ENCODE data around the gene ESYT1.
A peak's percentile ranks its signal among the peaks of the same experiment; 100 is the strongest.

The ESYT1 gene

DNA sequence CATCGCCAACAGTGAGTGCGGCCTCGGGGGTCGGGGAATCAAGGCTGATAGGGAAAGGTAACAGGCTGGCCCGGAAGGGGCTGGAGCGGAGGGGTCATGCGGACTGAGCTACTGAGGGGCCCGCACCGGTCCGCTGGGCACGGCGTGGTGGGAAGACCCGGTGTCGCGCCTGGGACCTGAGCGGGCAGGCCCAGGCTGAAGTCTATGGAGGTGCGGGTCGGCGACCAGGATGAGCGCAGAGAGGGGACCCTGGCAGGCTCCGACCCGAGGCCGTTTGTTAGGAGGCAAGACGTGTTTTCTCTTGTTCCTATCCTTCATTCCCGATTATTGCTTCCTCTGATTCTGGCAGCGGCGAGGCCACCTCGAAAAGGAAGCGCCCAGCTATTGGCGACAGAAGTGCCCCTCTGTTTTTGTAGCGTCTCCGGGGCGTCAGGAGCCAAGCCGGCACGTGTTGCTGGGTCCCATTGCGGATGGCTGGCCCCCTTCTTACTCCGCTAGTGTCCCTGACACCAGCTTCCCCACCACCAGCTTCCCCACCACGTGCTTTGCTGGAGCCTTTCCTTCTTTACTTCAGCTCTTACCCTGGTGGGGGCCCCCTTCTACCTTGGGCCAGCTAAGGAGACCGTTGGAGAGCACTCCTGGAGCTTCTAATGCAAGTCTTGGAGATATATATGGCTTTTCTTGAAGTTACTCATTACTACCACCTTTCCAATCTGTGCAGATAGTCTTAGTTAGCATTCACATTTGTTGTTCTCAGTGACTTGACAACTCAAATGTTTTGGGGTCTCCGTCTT lies 23.1 kb upstream of the ESYT1 start:
- H3K4me3 ChIP-seq (ENCODE audit: low read depth, low read length), result peak overlapping the region; percentile 88
- CTCF ChIA-PET, result interaction anchor here (0.7 to 4.7 kb wide), 13 partner anchors 8 to 365 kb away, joined by 3 to 34 read pairs (median 4); partner anchors contain the start of genes ERBB3 and ZC3H10
- TF ChIP-seq, protein P1, sequence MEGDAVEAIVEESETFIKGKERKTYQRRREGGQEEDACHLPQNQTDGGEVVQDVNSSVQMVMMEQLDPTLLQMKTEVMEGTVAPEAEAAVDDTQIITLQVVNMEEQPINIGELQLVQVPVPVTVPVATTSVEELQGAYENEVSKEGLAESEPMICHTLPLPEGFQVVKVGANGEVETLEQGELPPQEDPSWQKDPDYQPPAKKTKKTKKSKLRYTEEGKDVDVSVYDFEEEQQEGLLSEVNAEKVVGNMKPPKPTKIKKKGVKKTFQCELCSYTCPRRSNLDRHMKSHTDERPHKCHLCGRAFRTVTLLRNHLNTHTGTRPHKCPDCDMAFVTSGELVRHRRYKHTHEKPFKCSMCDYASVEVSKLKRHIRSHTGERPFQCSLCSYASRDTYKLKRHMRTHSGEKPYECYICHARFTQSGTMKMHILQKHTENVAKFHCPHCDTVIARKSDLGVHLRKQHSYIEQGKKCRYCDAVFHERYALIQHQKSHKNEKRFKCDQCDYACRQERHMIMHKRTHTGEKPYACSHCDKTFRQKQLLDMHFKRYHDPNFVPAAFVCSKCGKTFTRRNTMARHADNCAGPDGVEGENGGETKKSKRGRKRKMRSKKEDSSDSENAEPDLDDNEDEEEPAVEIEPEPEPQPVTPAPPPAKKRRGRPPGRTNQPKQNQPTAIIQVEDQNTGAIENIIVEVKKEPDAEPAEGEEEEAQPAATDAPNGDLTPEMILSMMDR (IDR thresholded peaks at IDR 0.05; ENCODE audit: insufficient read depth, low read length, missing control alignments), result no peak
- POLR2A ChIA-PET, result interaction anchor here (0.7 to 3.7 kb wide), 8 partner anchors 11 to 287 kb away, joined by 3 to 49 read pairs (median 8); partner anchors contain the start of genes ERBB3, ESYT1, ORMDL2 and RPL41
- DNase-seq (ENCODE audit: low read depth, low spot score), result no peak

DNA sequence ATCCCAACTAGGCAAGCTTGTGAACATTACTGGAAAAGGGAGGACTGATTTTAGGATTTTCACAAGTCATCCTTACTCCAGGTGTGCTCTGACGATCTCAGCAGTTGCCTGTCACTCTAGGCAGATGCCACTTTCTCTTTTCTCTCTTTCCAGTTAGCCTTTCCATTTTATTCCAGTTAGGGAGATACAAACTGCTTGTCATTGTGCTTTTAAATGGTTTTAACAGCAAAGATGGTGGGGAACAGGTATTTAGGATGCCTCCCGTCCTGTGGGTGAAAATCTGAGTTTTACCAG lies 22.5 kb upstream of the ESYT1 start:
- DNase-seq (ENCODE audit: low read depth, low spot score), result no peak
- TF ChIP-seq, protein P1 (IDR thresholded peaks at IDR 0.05; ENCODE audit: insufficient read depth, low read length, missing control alignments), result no peak
- POLR2A ChIA-PET, result interaction anchor here (0.7 to 3.7 kb wide), 2 partner anchors 11 to 58 kb away, joined by 7 to 49 read pairs; partner anchors contain the start of genes RPL41 and ZC3H10
- peak overlapping the region; percentile 88 for H3K4me3 ChIP-seq (ENCODE audit: low read depth, low read length)
- CTCF ChIA-PET, result interaction anchor here (1.6 to 4.7 kb wide), 7 partner anchors 13 to 364 kb away, joined by 3 to 34 read pairs (median 13); partner anchors contain the start of genes ERBB3 and ZC3H10

DNA sequence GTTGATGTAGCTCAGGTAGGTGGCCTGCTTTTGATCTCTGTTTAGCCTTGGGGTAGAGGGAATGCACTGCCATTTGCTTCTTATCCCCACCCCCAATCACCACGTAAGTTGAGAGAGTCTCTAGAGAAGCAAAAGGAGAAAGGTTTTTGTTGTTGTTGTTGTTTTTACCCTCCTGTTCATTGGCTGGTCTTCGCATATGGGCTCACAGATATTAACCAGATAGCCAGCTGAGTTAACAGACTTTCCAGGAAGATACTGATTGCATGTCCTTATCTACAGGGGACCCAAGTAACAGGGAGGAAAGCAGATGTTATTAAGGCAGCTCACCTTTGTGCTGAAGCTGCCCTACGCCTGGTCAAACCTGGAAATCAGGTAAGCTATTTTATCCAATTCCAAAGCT lies 20.8 kb upstream of the ESYT1 start:
- H3K4me3 ChIP-seq (ENCODE audit: low read depth, low read length), result no peak overlapping the region
- ChIA-PET CTCF (interaction anchor here (0.5 to 3.5 kb wide), 6 partner anchors 11 to 486 kb away, joined by 3 to 20 read pairs (median 6); partner anchors contain the start of genes SMARCC2 and ZC3H10), POLR2A (interaction anchor here (1.5 kb wide), 1 partner anchor 11 kb away, joined by 3 read pairs; the partner anchor contains the start of gene ZC3H10)
- no peak for DNase-seq (ENCODE audit: low read depth, low spot score)
- TF ChIP-seq, protein P1 (IDR thresholded peaks at IDR 0.05; ENCODE audit: insufficient read depth, low read length, missing control alignments), result no peak

DNA sequence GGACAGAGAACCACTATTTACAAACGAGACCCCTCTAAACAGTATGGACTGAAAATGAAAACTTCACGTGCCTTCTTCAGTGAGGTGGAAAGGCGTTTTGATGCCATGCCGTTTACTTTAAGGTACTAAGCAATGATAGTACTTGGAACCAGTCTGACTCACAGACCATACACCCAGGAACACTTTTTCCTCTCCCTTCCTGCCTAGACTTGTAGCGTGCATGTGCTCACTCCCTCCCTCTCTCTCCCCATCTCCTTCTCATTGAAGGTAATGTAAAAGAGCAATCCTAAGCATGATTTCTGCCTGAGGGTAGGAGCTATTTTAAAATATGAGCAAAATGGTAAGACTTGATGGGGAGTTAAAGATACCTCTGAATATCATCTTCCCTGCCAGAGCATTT lies 17.5 kb upstream of the ESYT1 start:
- no peak for DNase-seq (ENCODE audit: low read depth, low spot score)
- ChIA-PET POLR2A (no interaction called here), CTCF (interaction anchor here (0.8 to 1.2 kb wide), 2 partner anchors 9 to 155 kb away, joined by 3 to 4 read pairs; no protein-coding TSS in a partner anchor)
- TF ChIP-seq, protein P1 (IDR thresholded peaks at IDR 0.05; ENCODE audit: insufficient read depth, low read length, missing control alignments), result no peak
- no peak overlapping the region for H3K4me3 ChIP-seq (ENCODE audit: low read depth, low read length)

DNA sequence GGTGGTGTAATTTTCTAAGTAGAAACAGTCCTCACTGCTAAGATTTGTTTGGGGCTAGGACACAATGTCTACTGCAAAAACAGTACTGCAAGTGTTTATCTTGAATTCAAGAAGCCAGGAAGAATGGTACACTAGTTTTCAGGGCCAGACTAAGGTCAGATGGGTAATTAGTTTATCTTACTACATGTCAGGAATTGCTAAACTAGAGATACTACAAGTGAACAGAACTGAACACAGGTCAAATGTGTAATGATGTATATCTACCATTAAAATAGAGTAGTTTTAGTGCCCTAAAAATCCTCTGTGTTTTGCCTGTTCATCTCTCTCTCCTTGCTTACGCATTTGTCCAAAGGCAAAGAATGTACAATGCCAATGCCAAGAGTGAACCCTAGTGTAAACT lies 14.0 kb upstream of the ESYT1 start:
- no peak overlapping the region for H3K4me3 ChIP-seq (ENCODE audit: low read depth, low read length)
- TF ChIP-seq, protein P1 (IDR thresholded peaks at IDR 0.05; ENCODE audit: insufficient read depth, low read length, missing control alignments), result no peak
- ChIA-PET CTCF (no interaction called here), POLR2A (interaction anchor here (4.7 kb wide), 1 partner anchor 9 kb away, joined by 49 read pairs; the partner anchor contains the start of gene PA2G4)
- DNase-seq (ENCODE audit: low read depth, low spot score), result no peak

DNA sequence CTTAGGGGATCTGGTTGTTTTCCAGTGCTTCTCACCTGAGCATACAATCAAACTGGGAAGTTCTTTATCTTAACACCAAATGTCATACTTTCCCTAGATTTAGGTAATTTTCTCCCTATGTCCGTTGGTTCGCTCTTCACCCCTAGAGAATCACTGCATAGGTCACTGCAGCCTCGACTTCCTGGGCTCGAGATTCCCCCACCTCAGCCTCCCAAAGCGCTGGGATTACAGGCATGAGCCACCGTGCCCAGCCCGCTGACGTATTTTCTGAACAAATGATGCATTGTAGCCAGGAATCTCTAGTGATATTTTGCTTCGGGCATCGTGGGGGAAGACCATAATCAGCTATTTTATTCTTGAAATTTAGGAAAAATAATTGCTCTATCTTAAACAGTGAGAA lies 12.7 kb upstream of the ESYT1 start:
- TF ChIP-seq, protein P1 (IDR thresholded peaks at IDR 0.05; ENCODE audit: insufficient read depth, low read length, missing control alignments), result no peak
- H3K4me3 ChIP-seq (ENCODE audit: low read depth, low read length), result no peak overlapping the region
- ChIA-PET POLR2A (interaction anchor here (0.6 to 4.7 kb wide), 3 partner anchors 11 to 68 kb away, joined by 4 to 49 read pairs (median 5); partner anchors contain the start of gene PA2G4), CTCF (interaction anchor here (0.8 to 6.2 kb wide), 6 partner anchors 11 to 139 kb away, joined by 3 to 51 read pairs (median 3); partner anchors contain the start of gene PA2G4)
- no peak for DNase-seq (ENCODE audit: low read depth, low spot score)
